Measurements from ENCODE around the gene ADAMTS3. TPM values are rescaled to one million over a fixed set of nuclear protein-coding genes. Genes with fewer than 3 reads are reported as not detected.

Gene ADAMTS3
- total RNA-seq, 1 experiment from 2014 or later, result 0.39 TPM

- no TSS peak for BruUV-seq (replicated peaks)
- CTCF ChIA-PET, result no interaction called here
Measured at GRCh38 chr4:72494156-72494555, 74.9 kb downstream of the ADAMTS3 start.

GRCh38 chr4:72489267-72489666 lies 79.8 kb downstream of the ADAMTS3 start:
- Histone ChIP-seq H3K27ac (ENCODE audit: low read length) (no peak overlapping the region), H3K9me3 (ENCODE audit: control insufficient read depth, insufficient read depth, low read depth, low read length) (no peaks in the 10 kb centered on the region), H3K36me3 (ENCODE audit: control insufficient read depth, insufficient read depth, low read length) (no peaks in the 10 kb centered on the region), H3K4me1 (ENCODE audit: control insufficient read depth, insufficient read depth, low read length) (no peaks in the 10 kb centered on the region), H3K4me3 (ENCODE audit: low read depth in 2 of 2, low read length in 2 of 2) (no peak overlapping the region), H3K27me3 (ENCODE audit: control insufficient read depth, insufficient read depth, low read length) (no peaks in the 10 kb centered on the region)
- intact Hi-C loops (cut with micrococcal nuclease; ENCODE audit: unreplicated experiment), result no loop called here
- POLR2A ChIA-PET, result no interaction called here
- CTCF ChIA-PET, result no interaction called here
- in situ Hi-C loops (cut with HindIII; ENCODE audit: low pct_unique_long_range_greater_than_20kb, low sequenced_read_pairs), result no loop called here
- ATAC-seq (no peak), DNase-seq (ENCODE audit: low read depth, low spot score) (no peak)
- TF ChIP-seq REST (IDR thresholded peaks at IDR 0.05; ENCODE audit: insufficient read depth in 1 of 2, low read depth in 2 of 2, low read length in 1 of 2) (no peak), TCF7L2 (IDR thresholded peaks at IDR 0.05; ENCODE audit: low read depth, low read length) (no peak), SIN3A (IDR thresholded peaks at IDR 0.05; ENCODE audit: borderline replicate concordance, insufficient read depth, low read depth, low read length) (no peak), CTCF (IDR thresholded peaks at IDR 0.05) (no peak), POLR2AphosphoS5 (IDR thresholded peaks at IDR 0.05; ENCODE audit: low read depth, low read length) (no peak)
- BruUV-seq (replicated peaks), result no TSS peak

More at GRCh38 chr4:72494156-72494555, 74.9 kb downstream of the ADAMTS3 start:
- POLR2A ChIA-PET, result no interaction called here
- in situ Hi-C loops (cut with HindIII; ENCODE audit: low pct_unique_long_range_greater_than_20kb, low sequenced_read_pairs) (no loop called here), intact Hi-C loops (cut with micrococcal nuclease; ENCODE audit: unreplicated experiment) (no loop called here)
- H3K27me3 ChIP-seq (ENCODE audit: control insufficient read depth, insufficient read depth, low read length), result no peaks in the 10 kb centered on the region
- ATAC-seq, result no peak
- no peaks in the 10 kb centered on the region for H3K4me1 ChIP-seq (ENCODE audit: control insufficient read depth, insufficient read depth, low read length)
- no peak overlapping the region for H3K27ac ChIP-seq (ENCODE audit: low read length)
- H3K4me3 ChIP-seq (ENCODE audit: low read depth in 2 of 2, low read length in 2 of 2), result no peak overlapping the region
- H3K9me3 ChIP-seq (ENCODE audit: control insufficient read depth, insufficient read depth, low read depth, low read length), result no peaks in the 10 kb centered on the region
- no peak for DNase-seq (ENCODE audit: low read depth, low spot score)
- TF ChIP-seq TCF7L2 (IDR thresholded peaks at IDR 0.05; ENCODE audit: low read depth, low read length), result no peak
- no peak for TF ChIP-seq SIN3A (IDR thresholded peaks at IDR 0.05; ENCODE audit: borderline replicate concordance, insufficient read depth, low read depth, low read length)
- TF ChIP-seq REST (IDR thresholded peaks at IDR 0.05; ENCODE audit: insufficient read depth in 1 of 2, low read depth in 2 of 2, low read length in 1 of 2), result no peak
- H3K36me3 ChIP-seq (ENCODE audit: control insufficient read depth, insufficient read depth, low read length), result no peaks in the 10 kb centered on the region

Measured in Panc1 (cell line).